ENCODE measurements around the gene RNU6-9. TPM values are rescaled to one million over a fixed set of nuclear protein-coding genes. Genes with fewer than 3 reads are reported as not detected.

RNU6-9 gene
- total RNA-seq, 1 experiment from 2014 or later: not detected

DNA sequence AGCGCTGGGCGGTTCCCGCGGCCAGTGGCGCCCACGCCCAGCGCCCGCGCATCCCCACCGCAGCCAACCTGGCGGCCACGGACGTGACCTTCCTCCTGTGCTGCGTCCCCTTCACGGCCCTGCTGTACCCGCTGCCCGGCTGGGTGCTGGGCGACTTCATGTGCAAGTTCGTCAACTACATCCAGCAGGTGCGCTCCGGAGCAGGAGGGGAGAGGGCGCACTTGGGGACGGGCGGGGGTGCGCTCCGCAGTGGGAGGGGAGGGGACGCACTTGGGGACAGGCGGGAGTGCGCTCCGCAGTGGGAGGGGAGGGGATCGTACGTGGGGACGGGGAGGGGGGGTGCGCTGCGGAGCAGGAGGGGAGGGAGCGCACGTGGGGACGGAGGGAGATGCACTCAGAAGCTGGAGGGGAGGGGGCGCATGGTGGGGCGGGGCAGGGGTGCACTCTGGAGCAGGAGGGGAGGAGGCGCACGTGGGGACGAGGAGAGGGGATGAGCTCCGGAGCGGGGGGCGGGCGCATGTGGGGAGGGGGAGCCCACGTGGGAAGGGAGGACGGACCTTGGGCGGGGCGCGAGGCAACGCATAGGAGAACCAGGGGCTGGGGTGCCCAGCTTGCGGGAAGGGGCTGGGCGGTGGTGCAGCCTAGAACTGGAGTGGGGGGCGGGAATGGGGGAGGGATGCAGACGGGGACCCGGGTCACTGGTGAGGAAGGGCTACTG, 25.4 kb downstream of the RNU6-9 start:
- Mint-ChIP-seq H3K27me3 (ENCODE audit: low read depth) (peaks cover 75% of the 10 kb centered on the region), H3K4me1 (peaks cover 8% of the 10 kb centered on the region), H3K4me3 (peak overlapping the region; percentile 55), H3K9me3 (no peaks in the 10 kb centered on the region), H3K27ac (no peak overlapping the region), H3K36me3 (no peaks in the 10 kb centered on the region)
- POLR2A ChIA-PET: interaction anchor here (0.6 to 1.3 kb wide), 2 partner anchors 77 to 146 kb away, joined by 3 to 4 read pairs; no protein-coding TSS in a partner anchor
- ATAC-seq: no peak
- peak; percentile 64 for DNase-seq (ENCODE audit: low spot score)
- no peak for TF ChIP-seq OVOL2 (CRISPR knock-in tag; IDR thresholded peaks at IDR 0.05; ENCODE audit: borderline replicate concordance)
- TF ChIP-seq ZMAT4 (CRISPR knock-in tag; IDR thresholded peaks at IDR 0.05): no peak
- TF ChIP-seq ZNF121 (CRISPR knock-in tag; IDR thresholded peaks at IDR 0.05): no peak
- CTCF ChIA-PET: interaction anchor here (0.6 to 2.8 kb wide), 15 partner anchors 17 to 299 kb away, joined by 3 to 18 read pairs (median 3); partner anchors contain the start of genes CFD, MED16 and RNU6-9

DNA sequence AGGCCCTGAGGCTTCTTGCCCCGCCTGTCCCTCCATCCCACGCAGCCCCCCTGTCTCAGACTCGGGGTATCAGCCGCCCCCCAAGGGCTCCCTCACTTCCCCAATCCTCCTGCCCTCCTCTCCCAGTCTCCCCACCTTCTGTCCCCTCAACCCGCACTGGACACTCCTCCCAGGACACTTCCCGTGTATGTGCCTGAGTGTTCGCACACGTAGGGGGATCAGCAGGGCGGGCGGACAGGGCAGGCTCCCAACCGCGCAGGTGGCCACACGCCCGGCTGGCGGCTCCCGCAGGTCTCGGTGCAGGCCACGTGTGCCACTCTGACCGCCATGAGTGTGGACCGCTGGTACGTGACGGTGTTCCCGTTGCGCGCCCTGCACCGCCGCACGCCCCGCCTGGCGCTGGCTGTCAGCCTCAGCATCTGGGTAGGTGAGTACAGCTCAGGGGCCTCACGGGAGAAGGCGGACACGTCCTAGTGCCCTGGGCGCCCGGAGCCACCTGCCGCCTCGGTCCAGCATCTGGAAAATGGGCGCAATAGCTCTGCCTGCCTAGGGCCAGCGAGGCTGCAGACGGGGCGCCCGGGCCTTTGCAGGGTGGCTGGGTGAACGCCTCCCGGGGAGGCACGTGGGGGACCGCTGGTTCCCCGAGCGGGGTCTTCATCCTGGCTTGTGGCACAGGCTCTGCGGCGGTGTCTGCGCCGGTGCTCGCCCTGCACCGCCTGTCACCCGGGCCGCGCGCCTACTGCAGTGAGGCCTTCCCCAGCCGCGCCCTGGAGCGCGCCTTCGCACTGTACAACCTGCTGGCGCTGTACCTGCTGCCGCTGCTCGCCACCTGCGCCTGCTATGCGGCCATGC, 26.1 kb downstream of the RNU6-9 start:
- CTCF ChIA-PET: interaction anchor here (0.7 to 2.8 kb wide), 15 partner anchors 17 to 259 kb away, joined by 3 to 18 read pairs (median 4); partner anchors contain the start of genes CFD, MED16, RNU6-9 and WDR18
- H3K27ac Mint-ChIP-seq: no peak overlapping the region
- H3K4me1 Mint-ChIP-seq: peaks cover 13% of the 10 kb centered on the region
- H3K9me3 Mint-ChIP-seq: no peaks in the 10 kb centered on the region
- POLR2A ChIA-PET: interaction anchor here (0.6 to 1.3 kb wide), 2 partner anchors 77 to 147 kb away, joined by 3 to 4 read pairs; no protein-coding TSS in a partner anchor
- DNase-seq (ENCODE audit: low spot score) (peak; percentile 59), ATAC-seq (peak; percentile 10; the same call in 1 of the 2 replicates)
- H3K36me3 Mint-ChIP-seq: no peaks in the 10 kb centered on the region
- peak overlapping the region; percentile 48 for H3K4me3 Mint-ChIP-seq
- H3K27me3 Mint-ChIP-seq (ENCODE audit: low read depth): peaks cover 67% of the 10 kb centered on the region
- TF ChIP-seq ZNF138 (CRISPR knock-in tag; conservative IDR thresholded peaks at IDR 0.05) (0 out of 2 replicates have a peak, but pooled peaks have one; percentile 26), USF1 (CRISPR knock-in tag; IDR thresholded peaks at IDR 0.05) (peak; percentile 63; the same call in 1 of the 2 replicates), FOXK1 (CRISPR knock-in tag; IDR thresholded peaks at IDR 0.05) (peak; percentile 18; the same call in 1 of the 2 replicates), USF2 (CRISPR knock-in tag; IDR thresholded peaks at IDR 0.05) (peak; percentile 32), NFE2L1 (CRISPR knock-in tag; IDR thresholded peaks at IDR 0.05) (peak; percentile 12; the same call in 1 of the 2 replicates), TEAD4 (CRISPR knock-in tag; IDR thresholded peaks at IDR 0.05) (0 out of 2 replicates have a peak, but pooled peaks have one; percentile 47), SMAD3 (CRISPR knock-in tag; IDR thresholded peaks at IDR 0.05; ENCODE audit: borderline replicate concordance) (no peak), E2F4 (CRISPR knock-in tag; IDR thresholded peaks at IDR 0.05; ENCODE audit: borderline replicate concordance, low read depth) (peak; percentile 51; the same call in 1 of the 2 replicates), CBFB (CRISPR knock-in tag; IDR thresholded peaks at IDR 0.05; ENCODE audit: low read depth) (0 out of 2 replicates have a peak, but pooled peaks have one; percentile 44), MYBL2 (CRISPR knock-in tag; IDR thresholded peaks at IDR 0.05) (0 out of 2 replicates have a peak, but pooled peaks have one; percentile 50), IRF2 (CRISPR knock-in tag; IDR thresholded peaks at IDR 0.05; ENCODE audit: borderline replicate concordance, low read depth) (0 out of 2 replicates have a peak, but pooled peaks have one; percentile 26), SP1 (CRISPR knock-in tag; conservative IDR thresholded peaks at IDR 0.05) (0 out of 2 replicates have a peak, but pooled peaks have one; percentile 14), NR3C1 (CRISPR knock-in tag; conservative IDR thresholded peaks at IDR 0.05; ENCODE audit: low read depth) (peak; percentile 78; the same call in 1 of the 2 replicates), ZNF219 (CRISPR knock-in tag; IDR thresholded peaks at IDR 0.05; ENCODE audit: borderline replicate concordance) (peak; percentile 53; the same call in 1 of the 2 replicates), GTF2I (CRISPR knock-in tag; conservative IDR thresholded peaks at IDR 0.05) (peak; percentile 59; the same call in 1 of the 2 replicates), NR2C2 (CRISPR knock-in tag; IDR thresholded peaks at IDR 0.05) (no peak)
- TF ChIP-seq, protein P1, sequence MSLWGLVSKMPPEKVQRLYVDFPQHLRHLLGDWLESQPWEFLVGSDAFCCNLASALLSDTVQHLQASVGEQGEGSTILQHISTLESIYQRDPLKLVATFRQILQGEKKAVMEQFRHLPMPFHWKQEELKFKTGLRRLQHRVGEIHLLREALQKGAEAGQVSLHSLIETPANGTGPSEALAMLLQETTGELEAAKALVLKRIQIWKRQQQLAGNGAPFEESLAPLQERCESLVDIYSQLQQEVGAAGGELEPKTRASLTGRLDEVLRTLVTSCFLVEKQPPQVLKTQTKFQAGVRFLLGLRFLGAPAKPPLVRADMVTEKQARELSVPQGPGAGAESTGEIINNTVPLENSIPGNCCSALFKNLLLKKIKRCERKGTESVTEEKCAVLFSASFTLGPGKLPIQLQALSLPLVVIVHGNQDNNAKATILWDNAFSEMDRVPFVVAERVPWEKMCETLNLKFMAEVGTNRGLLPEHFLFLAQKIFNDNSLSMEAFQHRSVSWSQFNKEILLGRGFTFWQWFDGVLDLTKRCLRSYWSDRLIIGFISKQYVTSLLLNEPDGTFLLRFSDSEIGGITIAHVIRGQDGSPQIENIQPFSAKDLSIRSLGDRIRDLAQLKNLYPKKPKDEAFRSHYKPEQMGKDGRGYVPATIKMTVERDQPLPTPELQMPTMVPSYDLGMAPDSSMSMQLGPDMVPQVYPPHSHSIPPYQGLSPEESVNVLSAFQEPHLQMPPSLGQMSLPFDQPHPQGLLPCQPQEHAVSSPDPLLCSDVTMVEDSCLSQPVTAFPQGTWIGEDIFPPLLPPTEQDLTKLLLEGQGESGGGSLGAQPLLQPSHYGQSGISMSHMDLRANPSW (CRISPR knock-in tag; conservative IDR thresholded peaks at IDR 0.05; ENCODE audit: low read depth): no peak
- TF ChIP-seq, protein P2, sequence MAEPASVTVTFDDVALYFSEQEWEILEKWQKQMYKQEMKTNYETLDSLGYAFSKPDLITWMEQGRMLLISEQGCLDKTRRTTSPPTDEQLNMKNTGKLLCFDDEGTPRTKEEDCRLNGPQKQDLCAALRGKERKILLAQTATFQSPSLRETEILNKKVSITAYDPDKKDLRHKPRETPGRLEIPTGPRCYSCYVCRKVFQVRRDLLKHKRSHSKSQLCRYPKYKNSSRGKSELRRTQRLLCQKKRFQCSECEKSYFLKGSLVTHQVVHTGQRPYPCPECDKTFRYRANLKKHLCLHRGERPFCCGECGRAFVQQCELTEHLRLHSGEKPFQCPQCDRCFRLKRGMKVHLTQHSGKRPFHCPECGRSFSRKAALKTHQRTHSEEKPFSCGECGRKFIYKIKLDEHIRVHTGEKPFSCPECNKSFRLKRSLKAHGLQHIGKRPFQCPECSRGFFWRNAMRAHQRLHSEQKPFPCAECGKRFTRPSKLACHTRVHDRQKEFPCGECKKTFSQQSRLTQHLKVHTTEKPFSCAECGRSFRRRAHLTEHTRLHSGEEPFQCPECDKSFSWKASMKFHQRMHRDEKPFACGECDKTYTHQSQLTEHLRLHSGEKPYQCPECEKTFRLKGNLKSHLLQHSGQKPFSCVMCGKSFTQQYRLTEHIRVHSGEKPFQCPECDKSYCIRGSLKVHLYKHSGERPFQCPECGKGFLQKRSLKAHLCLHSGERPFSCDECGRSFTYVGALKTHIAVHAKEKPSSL (CRISPR knock-in tag; conservative IDR thresholded peaks at IDR 0.05): no peak

Data from WTC11 (cell line).